ENCODE results near the gene CA10.

The CA10 gene

DNA sequence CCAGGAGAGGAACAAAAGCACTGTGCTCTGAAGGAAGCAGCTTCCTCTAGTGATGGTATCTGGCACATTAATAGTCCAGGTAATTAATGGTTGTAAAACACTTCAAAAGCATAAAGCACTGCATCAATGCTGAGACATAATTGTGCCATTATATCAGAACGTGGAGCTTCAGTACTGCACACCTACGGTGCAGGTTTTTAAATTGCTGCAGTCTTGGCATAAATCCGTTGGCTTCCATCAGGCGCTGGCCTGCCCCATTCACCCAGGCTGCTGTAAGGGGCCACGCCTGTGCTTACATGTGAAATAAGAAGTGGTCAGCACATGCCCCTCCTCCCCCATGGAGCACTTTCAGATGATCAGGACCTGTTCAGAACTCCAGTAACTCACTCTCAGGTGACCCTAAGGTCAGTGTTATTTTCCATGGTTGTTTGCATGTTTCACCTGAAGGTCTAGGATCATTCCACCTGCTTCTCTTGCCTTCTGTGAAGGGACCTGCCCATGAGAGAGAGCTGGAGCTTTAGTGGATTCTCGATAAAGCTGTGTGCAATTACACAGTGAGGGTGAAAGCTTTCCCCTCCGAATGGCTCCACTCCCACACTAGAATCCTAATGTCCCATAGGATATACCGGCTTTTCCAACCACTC lies 345.3 kb downstream of the CA10 start:
- no peak for DNase-seq

DNA sequence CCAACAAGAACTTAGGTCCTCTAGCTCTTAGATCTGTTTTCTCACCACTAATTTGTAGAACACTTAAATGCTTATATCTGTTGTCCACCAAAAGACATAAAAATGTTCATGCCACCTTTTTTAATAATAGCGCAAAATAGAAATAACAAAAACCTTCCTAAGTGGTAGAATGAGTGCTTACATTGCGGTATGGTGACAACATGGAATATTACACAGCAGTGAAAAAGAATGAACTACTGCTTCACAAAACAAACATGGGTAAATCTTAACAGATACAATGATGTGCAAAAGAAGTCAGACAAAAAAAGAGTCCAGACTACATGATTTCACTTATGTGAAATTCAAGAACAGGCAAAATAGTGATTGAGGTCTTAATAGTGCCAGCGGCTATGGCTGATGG lies 351.1 kb downstream of the CA10 start:
- no peak for DNase-seq

DNA sequence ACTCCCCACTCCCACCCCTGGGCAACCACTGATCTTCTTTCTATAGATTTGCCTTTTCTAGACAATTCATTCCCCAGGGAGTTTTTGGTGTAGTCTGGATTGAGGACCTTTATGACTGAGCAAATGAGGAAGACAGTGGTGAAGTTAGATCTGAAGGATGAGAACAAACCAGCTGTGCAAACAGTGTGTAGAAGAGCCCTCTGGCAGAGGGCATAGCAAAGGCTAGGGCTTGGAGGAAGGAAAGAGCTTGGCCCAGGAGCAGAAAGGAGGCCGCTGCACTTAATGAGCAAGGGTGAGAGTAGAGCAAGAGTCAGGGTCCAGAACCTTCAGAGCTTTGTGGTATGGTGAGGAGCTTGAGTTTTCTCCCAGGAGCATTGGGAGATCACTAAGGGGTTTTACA lies 352.7 kb downstream of the CA10 start:
- DNase-seq: no peak

GRCh38 chr17:51805185-51805584 lies 353.3 kb downstream of the CA10 start:
- DNase-seq: no peak

GRCh38 chr17:51803161-51803560 lies 355.4 kb downstream of the CA10 start:
- no peak for DNase-seq

GRCh38 chr17:51802544-51802943 lies 356.0 kb downstream of the CA10 start:
- no peak for DNase-seq

DNA sequence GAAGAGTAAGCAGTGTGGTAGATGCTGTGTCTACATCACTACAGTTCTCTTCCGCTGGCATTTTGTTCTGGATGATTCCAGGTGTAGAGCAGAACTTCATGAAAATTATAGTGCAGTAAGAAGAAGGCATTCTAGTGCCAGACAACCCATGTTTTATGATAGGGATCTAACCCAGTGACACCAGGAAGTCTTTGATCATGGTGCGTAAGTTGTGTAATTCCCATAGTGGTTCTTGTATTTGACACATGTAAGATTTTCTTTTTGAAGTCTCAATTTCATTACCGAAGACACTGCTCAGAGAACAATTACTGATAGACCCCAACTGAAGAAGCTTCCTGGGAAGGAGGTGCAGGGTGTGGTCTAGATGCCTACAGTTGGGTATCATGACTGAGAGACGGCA lies 356.9 kb downstream of the CA10 start:
- DNase-seq: no peak

DNA sequence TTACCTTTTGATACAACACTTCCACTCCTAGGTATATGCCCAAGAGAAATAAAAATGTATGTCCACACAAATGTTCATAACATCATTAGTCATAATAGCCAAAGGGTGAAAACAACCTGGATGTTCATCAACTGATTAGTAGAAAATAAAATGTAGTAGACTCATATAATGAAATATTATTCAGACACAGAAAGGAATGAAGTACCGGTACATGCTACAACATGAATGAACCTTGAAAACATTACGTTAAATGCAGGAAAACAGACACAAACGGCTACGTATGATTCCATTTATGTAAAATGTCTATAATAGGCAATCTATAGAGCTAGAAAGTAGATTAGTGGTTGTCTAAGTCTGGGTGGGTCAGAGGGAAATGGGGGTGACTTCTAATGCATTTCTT lies 358.5 kb downstream of the CA10 start:
- DNase-seq: no peak

GRCh38 chr17:51799240-51799639 lies 359.3 kb downstream of the CA10 start:
- DNase-seq: no peak

GRCh38 chr17:51797150-51797549 lies 361.4 kb downstream of the CA10 start:
- DNase-seq: no peak

GRCh38 chr17:51796026-51796425 lies 362.5 kb downstream of the CA10 start:
- no peak for DNase-seq

DNA sequence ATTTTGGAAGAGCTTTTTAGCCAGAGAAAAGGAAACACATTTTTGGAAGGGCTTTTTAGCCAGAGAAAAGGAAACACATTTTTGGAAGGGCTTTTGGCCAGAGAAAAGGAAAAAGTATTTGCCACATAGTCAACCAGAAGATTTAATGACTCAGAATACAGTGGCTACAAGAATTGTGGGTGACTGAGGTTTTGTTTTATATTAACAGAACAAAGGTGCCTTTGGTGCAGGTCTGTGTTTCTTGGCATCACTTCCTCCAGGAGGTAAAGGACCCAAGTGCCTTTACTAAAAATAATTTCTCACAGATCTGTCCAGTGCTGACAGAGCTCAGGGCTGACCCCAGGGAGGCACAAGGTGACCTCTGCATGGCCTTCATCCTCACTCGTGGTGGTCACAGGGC lies 363.1 kb downstream of the CA10 start:
- no peak for DNase-seq

DNA sequence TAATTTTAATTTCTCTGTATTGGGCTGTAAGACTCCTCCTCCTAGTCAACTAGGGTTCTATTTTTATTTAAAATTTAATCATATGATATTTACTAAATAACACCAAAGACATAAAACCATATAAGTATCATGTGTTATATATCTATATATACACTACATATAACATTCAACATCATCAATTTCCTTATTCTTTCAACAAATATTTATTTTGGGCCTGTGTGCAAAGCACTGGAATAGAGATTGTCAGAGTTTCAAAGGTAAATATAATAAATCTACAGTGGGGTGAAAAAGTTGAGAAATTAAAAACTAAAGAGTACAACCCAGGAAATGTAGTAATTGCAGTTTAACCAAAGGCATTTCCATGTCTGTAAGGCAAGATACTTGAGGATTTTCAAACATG lies 364.0 kb downstream of the CA10 start:
- no peak for DNase-seq

DNA sequence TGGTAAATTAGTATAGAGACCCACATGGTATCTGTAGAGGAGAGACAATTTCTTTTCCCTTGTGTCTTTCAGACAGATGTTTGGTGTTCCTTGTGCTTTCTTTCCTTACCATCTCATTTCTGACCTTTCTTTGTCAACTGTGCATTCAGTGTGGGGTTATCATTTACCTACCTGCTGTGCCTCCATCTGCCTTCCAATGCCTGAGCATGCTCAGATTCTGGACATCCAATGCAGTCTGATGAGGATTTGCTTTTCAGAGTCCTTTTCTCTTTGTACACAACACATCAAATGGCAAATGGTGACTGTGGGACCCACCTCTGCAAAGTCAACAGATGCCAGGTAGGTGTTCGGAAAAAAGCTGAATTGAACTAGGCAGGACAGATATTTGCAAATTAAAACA lies 364.8 kb downstream of the CA10 start:
- DNase-seq: no peak

- DNase-seq: no peak
Observed at GRCh38 chr17:51778842-51779241, 379.7 kb downstream of the CA10 start.

- no peak for DNase-seq
Observed at GRCh38 chr17:51770027-51770759, 388.3 kb downstream of the CA10 start.

GRCh38 chr17:51769231-51769630 lies 389.3 kb downstream of the CA10 start:
- no peak for DNase-seq

- DNase-seq: no peak
Observed at GRCh38 chr17:51768706-51769105, 389.8 kb downstream of the CA10 start.

- DNase-seq: no peak
Observed at GRCh38 chr17:51767287-51767686, 391.2 kb downstream of the CA10 start.

- DNase-seq: no peak
Observed at GRCh38 chr17:51765282-51766135, 393.0 kb downstream of the CA10 start.

- DNase-seq: peak; percentile 27
Observed at GRCh38 chr17:51764387-51764971, 394.0 kb downstream of the CA10 start.

DNA sequence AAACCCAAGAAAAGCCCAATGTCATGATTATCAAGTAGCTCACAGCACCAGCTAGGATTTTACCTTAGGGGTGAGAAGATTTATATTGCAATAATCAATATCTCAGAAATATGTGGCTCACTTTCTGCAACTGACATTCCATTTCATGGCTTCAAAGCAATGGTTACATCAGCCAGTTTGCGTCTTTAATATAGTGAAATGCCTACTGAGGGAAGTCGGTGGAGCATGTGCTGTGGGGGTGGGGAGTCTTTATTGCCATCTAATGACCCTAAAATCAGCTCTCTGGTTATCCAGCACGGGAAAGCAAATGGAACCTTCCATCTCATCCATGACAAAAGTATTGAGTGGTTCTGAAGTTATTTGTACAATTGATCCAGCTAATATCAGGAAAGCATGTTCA lies 395.5 kb downstream of the CA10 start:
- no peak for DNase-seq

GRCh38 chr17:51761105-51761504 lies 397.4 kb downstream of the CA10 start:
- no peak for DNase-seq

DNA sequence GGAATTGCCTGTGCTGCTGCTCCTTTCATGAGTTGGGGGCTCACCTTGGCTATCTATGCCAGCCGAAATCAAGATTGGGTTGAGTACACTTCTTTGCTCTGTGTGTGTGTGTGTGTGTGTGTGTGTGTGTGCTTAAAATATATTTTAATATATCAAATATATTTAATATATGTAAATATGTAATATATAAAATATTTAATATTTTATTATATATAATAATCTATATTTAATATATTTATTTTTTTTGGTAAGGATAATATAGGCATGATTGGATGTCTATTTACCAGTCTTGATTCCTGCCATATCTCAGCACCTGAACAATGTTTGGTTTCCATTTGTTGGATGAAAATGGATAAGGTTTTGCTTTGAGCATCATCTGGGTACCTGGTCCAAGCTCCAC lies 399.3 kb downstream of the CA10 start:
- no peak for DNase-seq
